IPS-15b (cell line): ENCODE results near the gene RPS26.
A peak's percentile ranks its signal among the peaks of the same experiment; 100 is the strongest.
"Not testable (repeated sequence)": the region's sequence is repeated elsewhere in the genome, so short reads cannot be mapped to it uniquely, and the experiment has no call there.

Source experiments
- H3K27me3 ChIP-seq: one replicate; pipeline ENCODE4 v1.6.1; 2013; ENCODE audit warnings: low read length; ENCODE audit not compliant: control insufficient read depth, insufficient read depth
- H3K36me3 ChIP-seq: one replicate; pipeline ENCODE4 v1.6.1; 2013; ENCODE audit warnings: low read length; ENCODE audit not compliant: control insufficient read depth, insufficient read depth
- H3K4me1 ChIP-seq: one replicate; pipeline ENCODE4 v1.6.1; 2013; ENCODE audit warnings: mild to moderate bottlenecking, low read length; ENCODE audit not compliant: control insufficient read depth, insufficient read depth
- H3K4me3 ChIP-seq: one replicate; pipeline ENCODE4 v1.5.1; 2013; ENCODE audit warnings: low read depth, low read length
- H3K9ac ChIP-seq: one replicate; pipeline ENCODE4 v1.6.1; 2013; ENCODE audit warnings: low read depth, mild to moderate bottlenecking, low read length
- H3K9me3 ChIP-seq: one replicate; pipeline ENCODE4 v1.6.1; 2013; ENCODE audit warnings: mild to moderate bottlenecking, low read length; ENCODE audit not compliant: control insufficient read depth, insufficient read depth

Gene RPS26

DNA sequence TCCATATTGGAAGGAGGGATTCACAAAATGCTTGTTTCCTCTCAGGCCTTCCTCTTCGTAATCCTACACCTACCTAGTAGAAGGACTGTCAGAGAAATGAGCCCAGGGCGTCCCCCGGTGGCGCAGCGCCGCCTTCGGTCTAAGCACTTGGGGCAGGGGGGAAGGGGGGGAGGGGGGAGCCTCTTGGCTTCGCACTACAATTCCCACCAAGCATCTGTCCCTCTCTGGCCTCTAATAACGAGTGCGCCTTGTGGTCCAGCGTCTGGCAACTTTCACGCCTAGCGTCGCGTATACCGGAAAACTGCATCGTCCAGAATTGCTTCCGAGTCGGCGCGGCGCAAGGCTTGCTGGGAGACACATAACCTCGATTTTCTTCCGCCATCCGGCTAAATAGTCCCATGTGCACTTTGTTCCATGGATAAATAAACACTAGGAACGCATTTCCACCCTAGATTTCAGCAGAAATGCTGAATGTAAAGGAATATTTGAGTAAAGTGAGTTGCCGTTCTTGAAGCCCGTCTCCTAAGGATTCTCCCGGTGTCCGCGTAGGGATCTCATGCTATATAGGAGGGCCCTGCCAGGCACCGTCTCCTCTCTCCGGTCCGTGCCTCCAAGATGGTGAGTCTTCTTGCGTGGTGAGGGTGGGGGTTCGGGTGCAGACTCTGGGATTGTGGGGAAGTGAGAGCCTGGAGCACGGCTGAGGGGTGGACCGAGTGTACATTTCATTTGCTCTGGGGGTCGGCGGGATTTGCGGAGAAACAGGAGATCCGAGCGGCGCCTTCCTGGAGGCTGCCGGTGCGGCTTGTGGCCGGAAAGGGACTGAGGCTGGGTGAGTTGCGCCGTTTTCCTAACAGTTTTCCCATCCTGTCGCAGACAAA lies at the start of gene RPS26:
Gene RPS26 (plus strand): TSS at position 367 of the 878 bp plus-strand sequence. CDS start 249 bp downstream, at position 616.
- H3K9me3 ChIP-seq = no peaks in the 10 kb centered on the region
- peaks cover 7% of the 10 kb centered on the region for H3K36me3 ChIP-seq
- H3K9ac ChIP-seq = peak within 1 kb of the TSS; percentile 97
- H3K27me3 ChIP-seq = no peaks in the 10 kb centered on the region
- H3K4me3 ChIP-seq = peak within 1 kb of the TSS; percentile 93
- no peaks in the 10 kb centered on the region for H3K4me1 ChIP-seq

DNA sequence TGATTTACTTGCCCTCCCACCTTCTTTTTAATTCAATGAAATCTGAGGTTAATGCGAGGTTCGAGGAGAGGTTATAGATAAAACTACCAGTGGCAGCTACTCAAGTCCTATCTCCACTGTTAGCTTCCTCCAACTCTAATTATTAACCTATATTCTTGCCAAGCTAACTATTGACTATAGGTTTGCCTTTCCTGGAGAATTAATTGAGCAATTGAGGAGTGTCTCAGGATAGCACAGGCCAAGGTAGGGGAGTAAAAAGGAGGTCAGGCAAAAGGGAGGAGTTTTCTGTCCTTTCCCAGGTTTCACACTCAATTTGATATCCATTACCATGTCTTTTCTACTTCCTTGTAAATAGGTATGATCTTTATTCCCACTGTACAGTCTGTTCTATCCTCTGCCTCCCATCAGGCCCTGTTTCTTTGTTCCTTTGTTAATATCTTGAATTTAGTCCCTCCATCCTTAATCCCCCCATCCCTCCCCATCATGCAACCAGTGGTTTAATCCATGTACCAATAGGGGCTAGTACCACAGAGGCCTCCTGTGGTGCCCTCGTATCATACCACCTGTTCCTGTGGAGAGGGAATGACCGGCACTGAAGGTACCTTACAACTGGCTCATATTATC lies 48.4 kb upstream of the RPS26 start:
- no peak overlapping the region for H3K9ac ChIP-seq
- no peaks in the 10 kb centered on the region for H3K9me3 ChIP-seq
- H3K4me3 ChIP-seq = no peak overlapping the region
- H3K4me1 ChIP-seq = no peaks in the 10 kb centered on the region
- H3K36me3 ChIP-seq = peaks cover 30% of the 10 kb centered on the region
- no peaks in the 10 kb centered on the region for H3K27me3 ChIP-seq

DNA sequence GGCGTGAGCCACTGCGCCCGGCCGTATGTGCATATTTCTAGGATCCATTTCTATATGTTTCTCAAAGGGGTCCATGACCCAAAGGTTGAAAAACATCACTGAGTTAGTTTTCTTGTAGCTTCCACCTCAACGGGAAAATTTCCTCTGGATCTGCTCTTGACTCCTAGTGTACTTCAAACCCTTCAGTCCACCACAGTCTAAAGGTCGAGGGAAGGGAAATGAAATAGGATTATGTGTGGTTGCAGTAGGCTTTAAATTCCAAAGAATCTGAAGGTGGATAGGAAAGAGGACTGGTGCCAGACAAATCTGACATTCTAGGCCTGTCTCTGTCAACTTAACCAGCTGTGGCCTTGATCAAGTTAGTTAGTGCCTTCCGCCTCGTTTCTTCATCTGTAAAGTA lies 46.4 kb upstream of the RPS26 start:
- Histone ChIP-seq H3K36me3 (peaks cover 19% of the 10 kb centered on the region), H3K4me3 (no peak overlapping the region), H3K27me3 (no peaks in the 10 kb centered on the region), H3K4me1 (no peaks in the 10 kb centered on the region), H3K9me3 (no peaks in the 10 kb centered on the region), H3K9ac (no peak overlapping the region)

DNA sequence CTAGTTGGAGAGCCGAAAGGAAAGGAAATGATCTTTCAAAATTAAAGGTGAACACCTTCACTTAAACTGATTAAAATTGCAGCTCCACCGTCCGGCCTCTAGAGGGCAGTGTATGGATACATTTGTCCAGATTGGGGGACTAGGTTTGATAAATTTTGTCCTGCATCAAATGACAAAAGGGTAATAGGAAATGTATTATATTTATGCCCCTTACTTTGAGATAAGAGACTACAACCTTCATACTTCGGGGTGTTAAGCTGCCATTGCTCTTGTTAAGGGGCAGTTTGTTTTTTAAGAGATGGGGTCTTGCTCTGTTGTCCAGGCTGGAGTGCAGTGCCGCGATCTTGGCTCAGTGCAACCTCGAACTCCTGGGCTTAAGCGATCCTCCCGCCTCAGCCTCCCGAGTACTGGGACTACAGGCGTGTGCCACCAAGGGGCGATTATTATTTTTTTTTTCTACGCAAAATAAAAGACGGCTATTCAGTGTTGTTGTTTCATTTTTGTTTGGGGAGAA lies 45.5 kb upstream of the RPS26 start:
- H3K9me3 ChIP-seq = no peaks in the 10 kb centered on the region
- no peaks in the 10 kb centered on the region for H3K4me1 ChIP-seq
- no peaks in the 10 kb centered on the region for H3K27me3 ChIP-seq
- H3K36me3 ChIP-seq = peaks cover 12% of the 10 kb centered on the region
- H3K4me3 ChIP-seq = peak overlapping the region; percentile 78
- no peak overlapping the region for H3K9ac ChIP-seq

DNA sequence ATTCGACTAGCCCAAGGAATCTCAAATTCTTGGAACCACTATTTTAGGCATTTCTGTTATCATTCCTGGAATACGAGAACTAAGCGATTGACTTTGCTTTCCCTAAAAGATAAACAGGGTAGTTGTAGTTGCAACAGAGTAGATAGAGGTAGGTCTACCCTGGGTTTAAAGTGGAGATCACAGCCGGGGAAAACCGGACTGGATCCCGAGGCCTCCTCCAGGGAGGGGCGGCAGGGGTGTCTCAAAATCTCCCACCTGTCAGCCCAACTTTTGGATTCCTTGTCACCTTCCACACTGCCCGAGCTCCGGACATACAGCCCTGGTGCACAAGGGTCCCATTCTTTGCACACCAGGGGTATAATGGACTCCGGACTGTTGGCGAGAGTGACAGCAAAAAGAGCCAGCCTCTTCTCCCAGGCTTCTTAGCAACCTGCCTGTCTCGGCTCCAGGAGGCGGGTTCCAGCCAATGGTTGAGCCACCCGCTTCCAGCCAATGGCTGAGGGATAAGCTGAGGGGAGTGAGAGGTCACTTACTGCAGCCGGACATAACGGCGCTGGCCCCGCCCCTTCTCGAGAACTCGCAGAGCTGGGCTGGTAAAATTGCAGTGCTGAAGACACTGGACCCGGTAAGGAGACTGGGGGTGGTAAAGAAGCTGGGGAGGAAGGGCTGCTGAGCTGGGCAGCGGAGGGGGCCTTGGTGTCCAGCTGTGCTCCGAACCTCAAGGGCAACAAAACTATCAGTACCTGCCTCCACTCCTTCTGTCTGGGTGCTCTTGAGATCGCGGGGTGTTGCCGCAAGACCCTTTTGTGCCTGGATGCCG lies 44.8 kb upstream of the RPS26 start, which contains the start of gene SUOX:
Gene SUOX (plus strand): TSS at position 562 of the 820 bp plus-strand sequence. CDS start 4,946 bp downstream, outside the sequence.
- Histone ChIP-seq H3K4me1 (no peaks in the 10 kb centered on the region), H3K4me3 (peak within 1 kb of the TSS; percentile 96), H3K9ac (peak within 1 kb of the TSS; percentile 95), H3K27me3 (no peaks in the 10 kb centered on the region), H3K36me3 (peaks cover 11% of the 10 kb centered on the region), H3K9me3 (no peaks in the 10 kb centered on the region)

DNA sequence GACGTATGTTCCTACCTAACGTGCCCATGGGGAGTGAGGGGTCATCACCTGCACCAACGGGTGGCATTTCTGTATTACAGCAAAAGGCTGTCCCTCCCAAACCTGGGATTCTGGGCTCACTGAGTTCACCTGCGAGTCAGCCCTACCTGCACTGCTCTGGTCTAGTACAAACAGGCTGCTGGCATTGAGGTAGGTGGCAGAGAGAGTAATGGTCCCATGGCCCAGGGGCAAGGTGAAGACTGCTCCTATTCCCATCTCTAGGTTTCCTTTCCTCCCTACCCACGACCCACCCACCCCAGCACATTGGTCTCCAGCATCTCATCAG lies 44.2 kb upstream of the RPS26 start:
- Histone ChIP-seq H3K9me3 (no peaks in the 10 kb centered on the region), H3K27me3 (no peaks in the 10 kb centered on the region), H3K4me3 (peak overlapping the region; percentile 96), H3K36me3 (peaks cover 7% of the 10 kb centered on the region), H3K9ac (peak overlapping the region; percentile 95), H3K4me1 (no peaks in the 10 kb centered on the region)

DNA sequence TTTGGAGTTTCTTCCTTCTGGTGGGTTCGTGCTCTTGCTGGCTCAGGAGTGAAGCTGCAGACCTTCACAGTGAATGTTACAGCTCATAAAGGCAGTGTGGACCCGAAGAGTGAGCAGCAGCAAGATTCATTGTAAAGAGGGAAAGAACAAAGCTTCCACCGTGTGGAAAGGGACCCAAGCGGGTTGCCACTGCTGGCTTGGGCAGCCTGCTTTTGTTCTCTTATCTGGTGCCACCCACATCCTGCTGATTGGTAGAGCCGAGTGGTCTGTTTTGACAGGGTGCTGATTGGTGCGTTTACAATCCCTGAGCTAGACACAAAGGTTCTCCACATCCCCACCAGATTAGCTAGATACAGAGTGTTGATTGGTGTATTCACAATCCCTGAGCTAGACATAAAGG lies 42.2 kb upstream of the RPS26 start:
- not testable (repeated sequence) for H3K4me1 ChIP-seq, H3K9me3 ChIP-seq, H3K27me3 ChIP-seq, H3K9ac ChIP-seq, H3K36me3 ChIP-seq, H3K4me3 ChIP-seq

DNA sequence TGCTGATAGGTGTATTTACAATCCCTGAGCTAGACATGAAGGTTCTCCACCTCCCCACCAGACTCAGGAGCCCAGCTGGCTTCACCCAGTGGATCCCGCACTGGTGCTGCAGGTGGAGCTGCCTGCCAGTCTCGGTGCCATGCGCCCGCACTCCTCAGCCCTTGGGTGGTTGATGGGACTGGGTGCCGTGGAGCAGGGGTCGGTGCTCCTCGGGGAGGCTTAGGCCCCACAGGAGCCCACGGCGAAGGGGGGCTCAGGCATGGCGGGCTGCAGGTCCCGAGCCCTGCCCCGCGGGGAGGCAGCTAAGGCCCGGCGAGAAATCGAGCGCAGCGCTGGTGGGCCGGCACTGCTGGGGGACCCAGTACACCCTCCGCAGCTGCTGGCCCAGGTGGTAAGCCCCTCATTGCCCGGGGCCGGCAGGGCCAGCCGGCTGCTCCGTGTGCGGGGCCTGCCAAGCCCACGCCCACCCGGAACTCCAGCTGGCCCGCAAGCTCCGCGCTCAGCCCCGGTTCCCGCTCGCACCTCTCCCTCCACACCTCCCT lies 41.6 kb upstream of the RPS26 start:
- H3K27me3 ChIP-seq, H3K4me3 ChIP-seq, H3K9me3 ChIP-seq, H3K4me1 ChIP-seq, H3K9ac ChIP-seq: not testable (repeated sequence)
- H3K36me3 ChIP-seq = peaks cover 14% of the 10 kb centered on the region

DNA sequence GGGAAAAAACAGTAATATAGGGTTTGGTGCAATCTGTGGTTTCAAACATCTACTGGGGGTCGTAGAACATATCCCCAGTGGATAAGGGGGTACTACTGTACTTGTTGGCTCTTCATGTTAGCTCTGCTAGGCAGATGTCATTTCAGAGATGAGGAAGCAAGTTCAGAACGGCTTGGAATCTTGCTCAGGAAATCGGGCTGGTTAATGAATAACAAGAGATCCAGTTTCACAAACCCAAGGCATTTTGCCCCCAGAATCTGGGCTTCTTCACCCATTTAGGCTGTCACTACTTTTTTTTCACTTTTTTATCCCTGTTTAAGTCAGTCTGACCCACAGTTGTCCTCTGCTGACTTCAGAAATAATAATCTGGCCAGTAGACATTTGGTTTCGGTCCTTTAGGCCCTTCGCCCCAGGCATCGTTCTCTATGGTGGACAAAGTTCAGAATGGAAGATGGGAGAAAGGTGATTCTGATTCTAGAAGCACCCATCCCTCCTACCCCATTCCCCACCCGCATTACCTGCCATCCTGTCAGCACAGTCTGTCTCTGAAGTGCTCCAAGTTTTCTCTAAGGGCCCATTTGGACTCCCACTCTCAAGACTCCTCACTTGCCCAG lies 40.1 kb upstream of the RPS26 start:
- Histone ChIP-seq H3K36me3 (peaks cover 14% of the 10 kb centered on the region), H3K4me3 (no peak overlapping the region), H3K27me3 (no peaks in the 10 kb centered on the region), H3K4me1 (no peaks in the 10 kb centered on the region), H3K9me3 (no peaks in the 10 kb centered on the region), H3K9ac (no peak overlapping the region)

DNA sequence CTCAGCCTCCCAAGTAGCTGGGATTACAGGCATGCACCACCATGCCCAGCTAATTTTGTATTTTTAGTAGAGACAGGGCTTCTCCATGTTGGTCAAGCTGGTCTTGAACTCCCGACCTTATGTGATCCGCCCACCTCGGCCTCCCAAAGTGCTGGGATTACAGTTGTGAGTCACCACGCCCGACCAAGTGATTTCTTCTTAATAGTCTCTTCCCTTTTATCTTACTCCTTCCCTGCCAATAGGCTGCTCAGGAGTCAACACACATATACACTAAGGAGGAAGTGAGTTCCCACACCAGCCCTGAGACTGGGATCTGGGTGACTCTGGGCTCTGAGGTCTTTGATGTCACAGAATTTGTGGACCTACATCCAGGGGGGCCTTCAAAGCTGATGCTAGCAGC lies 38.3 kb upstream of the RPS26 start:
- H3K4me3 ChIP-seq, H3K9ac ChIP-seq, H3K9me3 ChIP-seq, H3K27me3 ChIP-seq, H3K4me1 ChIP-seq: not testable (repeated sequence)
- peaks cover 14% of the 10 kb centered on the region for H3K36me3 ChIP-seq

DNA sequence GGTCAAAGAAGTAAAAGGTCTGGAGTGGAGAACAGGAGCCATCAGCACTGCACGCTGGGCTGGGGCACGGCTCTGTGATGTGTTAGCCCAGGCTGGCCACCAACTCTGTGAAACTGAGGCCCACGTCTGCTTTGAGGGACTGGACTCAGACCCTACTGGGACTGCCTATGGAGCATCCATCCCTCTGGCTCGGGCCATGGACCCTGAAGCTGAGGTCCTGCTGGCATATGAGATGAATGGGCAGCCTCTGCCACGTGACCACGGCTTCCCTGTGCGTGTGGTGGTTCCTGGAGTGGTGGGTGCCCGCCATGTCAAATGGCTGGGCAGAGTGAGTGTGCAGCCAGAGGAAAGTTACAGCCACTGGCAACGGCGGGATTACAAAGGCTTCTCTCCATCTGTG lies 37.5 kb upstream of the RPS26 start:
- Histone ChIP-seq H3K9me3 (no peaks in the 10 kb centered on the region), H3K27me3 (no peaks in the 10 kb centered on the region), H3K4me3 (no peak overlapping the region), H3K4me1 (no peaks in the 10 kb centered on the region), H3K36me3 (peaks cover 14% of the 10 kb centered on the region), H3K9ac (no peak overlapping the region)
